BJ (cell line): ENCODE measurements around the gene GLT1D1. TPM values are rescaled to one million over a fixed set of nuclear protein-coding genes. Genes with fewer than 3 reads are reported as not detected.

ENCODE experiments used
- CTCF ChIA-PET: fragments of 350-600 bp; formaldehyde crosslinking; extraction: SDS; loops from one replicate; lab custom pipeline; 2021; ENCODE audit warnings: antibody characterized with exemption, inconsistent platforms; lab: Yijun Ruan, JAX
- POLR2A ChIA-PET: fragments of 300-600 bp; sonication (Branson Sonifier 250); formaldehyde crosslinking; extraction: SDS; loops from one replicate; lab custom pipeline; 2021; ENCODE audit warnings: antibody characterized with exemption; lab: Charles Lee
- DNase-seq: peaks from one replicate; pipeline ENCODE4 v3.0.0-alpha.2; 2011; ENCODE audit warnings: low read depth
- H3K27me3 ChIP-seq: 2 replicates; pipeline ENCODE4 v1.6.0; 2011; ENCODE audit warnings: low read length; ENCODE audit not compliant: control insufficient read depth, insufficient read depth
- H3K36me3 ChIP-seq: 2 replicates; pipeline ENCODE4 v1.5.1; 2011; ENCODE audit warnings: low read length; ENCODE audit not compliant: control insufficient read depth, insufficient read depth
- H3K4me3 ChIP-seq: 2 replicates; pipeline ENCODE4 v1.5.1; 2011; ENCODE audit warnings: low read depth, mild to moderate bottlenecking, control low read depth, low read length
- polyA plus RNA-seq: library from polyadenylated mRNA; depleted of rRNA; stranded (reverse); fragments of >200 nt; gene quantifications from 2 replicates; pipeline ENCODE4 v1.2.3, GENCODE V29; 2011
- TF ChIP-seq, protein P1 (sequence below): IDR thresholded peaks from 2 replicates; pipeline ENCODE4 v1.5.1; 2011; ENCODE audit warnings: low read depth, mild to moderate bottlenecking, control low read depth, inconsistent platforms, low read length, moderate library complexity; ENCODE audit not compliant: insufficient read depth

GLT1D1 gene
- polyA plus RNA-seq, 1 experiment = not detected

DNA sequence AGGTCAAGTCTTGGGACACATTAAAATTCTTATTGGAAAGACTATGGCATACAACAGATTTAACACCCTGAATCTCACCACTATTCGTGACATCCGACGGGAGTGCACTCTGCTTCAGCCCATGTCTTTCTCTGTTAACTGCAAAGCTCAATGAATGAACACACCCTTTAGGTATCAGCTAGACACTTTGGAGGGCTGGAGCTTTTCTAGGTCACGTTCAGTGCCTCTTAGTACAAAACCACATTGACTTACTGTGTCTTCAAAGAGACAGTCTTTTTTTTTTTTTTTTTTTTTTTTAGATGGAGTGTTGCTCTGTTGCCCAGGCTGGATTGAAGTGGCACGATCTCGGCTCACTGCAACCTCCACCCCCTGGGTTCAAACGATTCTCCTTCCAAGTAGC, 80.6 kb downstream of the GLT1D1 start:
- TF ChIP-seq, protein P1, sequence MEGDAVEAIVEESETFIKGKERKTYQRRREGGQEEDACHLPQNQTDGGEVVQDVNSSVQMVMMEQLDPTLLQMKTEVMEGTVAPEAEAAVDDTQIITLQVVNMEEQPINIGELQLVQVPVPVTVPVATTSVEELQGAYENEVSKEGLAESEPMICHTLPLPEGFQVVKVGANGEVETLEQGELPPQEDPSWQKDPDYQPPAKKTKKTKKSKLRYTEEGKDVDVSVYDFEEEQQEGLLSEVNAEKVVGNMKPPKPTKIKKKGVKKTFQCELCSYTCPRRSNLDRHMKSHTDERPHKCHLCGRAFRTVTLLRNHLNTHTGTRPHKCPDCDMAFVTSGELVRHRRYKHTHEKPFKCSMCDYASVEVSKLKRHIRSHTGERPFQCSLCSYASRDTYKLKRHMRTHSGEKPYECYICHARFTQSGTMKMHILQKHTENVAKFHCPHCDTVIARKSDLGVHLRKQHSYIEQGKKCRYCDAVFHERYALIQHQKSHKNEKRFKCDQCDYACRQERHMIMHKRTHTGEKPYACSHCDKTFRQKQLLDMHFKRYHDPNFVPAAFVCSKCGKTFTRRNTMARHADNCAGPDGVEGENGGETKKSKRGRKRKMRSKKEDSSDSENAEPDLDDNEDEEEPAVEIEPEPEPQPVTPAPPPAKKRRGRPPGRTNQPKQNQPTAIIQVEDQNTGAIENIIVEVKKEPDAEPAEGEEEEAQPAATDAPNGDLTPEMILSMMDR = no peak
- no peaks in the 10 kb centered on the region for H3K27me3 ChIP-seq
- no peaks in the 10 kb centered on the region for H3K36me3 ChIP-seq
- H3K4me3 ChIP-seq = no peak overlapping the region
- ChIA-PET POLR2A (no interaction called here), CTCF (no interaction called here)
- no peak for DNase-seq

DNA sequence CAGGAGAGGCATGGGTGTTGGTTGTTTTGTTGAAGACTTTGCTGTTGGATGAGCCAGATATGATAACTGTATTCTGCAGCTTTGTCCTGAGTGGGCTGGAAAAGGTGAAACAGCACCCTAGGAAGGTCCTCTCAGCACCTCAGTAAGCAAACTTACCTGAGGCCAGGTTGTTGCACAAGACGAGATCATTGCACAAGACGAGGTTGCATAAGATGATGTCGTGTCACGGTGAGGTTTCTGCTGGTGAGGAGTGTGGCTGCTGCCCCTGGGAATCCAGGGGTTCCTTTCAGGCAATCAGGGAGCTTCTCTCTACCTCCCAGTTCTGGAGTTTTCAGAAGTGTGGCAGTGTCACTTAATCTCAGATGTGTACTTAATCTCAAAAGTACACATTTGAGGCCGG, 85.6 kb downstream of the GLT1D1 start:
- TF ChIP-seq, protein P1 = no peak
- Histone ChIP-seq H3K36me3 (no peaks in the 10 kb centered on the region), H3K27me3 (no peaks in the 10 kb centered on the region), H3K4me3 (no peak overlapping the region)
- CTCF ChIA-PET = no interaction called here
- no peak for DNase-seq
- POLR2A ChIA-PET = no interaction called here

DNA sequence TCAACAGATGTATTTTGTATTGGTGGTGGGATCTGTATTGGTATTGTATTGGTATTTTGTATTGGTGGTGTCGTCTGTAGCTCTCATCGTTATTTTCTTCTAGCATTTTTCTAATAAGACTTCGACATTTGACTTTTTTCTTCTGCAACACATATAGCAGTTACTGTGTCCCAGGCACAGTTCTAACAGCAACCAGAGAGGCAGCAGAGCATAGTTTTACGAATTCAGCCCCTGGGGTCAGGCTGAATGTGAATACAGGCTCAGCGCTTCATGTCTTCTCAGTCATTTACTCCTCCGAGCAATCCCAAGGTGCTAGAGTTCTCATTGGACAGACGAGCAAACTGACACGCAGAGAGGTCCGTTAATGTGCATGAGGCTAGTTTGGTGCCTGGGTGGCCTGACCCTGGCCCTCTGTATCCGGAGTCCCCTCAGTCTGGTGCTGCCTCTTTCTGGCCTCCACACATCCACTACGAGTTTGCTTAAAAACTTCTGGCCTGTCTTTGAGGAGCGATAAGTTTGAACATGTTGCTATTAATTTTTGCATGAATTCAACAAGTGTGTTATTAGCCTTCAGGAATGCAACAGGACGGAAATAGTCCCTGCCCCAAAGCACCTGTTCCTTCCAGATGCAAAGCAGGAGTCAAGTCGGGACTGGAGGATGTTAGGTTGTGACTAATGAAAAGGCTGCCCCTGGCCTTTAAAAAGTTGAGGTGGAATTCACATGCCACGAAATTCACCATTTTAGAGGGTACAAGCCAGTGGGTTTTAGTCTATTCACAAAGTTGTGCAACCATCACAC, 87.0 kb downstream of the GLT1D1 start:
- ChIA-PET POLR2A (no interaction called here), CTCF (no interaction called here)
- DNase-seq = no peak
- TF ChIP-seq, protein P1 = no peak
- Histone ChIP-seq H3K27me3 (no peaks in the 10 kb centered on the region), H3K4me3 (no peak overlapping the region), H3K36me3 (no peaks in the 10 kb centered on the region)

DNA sequence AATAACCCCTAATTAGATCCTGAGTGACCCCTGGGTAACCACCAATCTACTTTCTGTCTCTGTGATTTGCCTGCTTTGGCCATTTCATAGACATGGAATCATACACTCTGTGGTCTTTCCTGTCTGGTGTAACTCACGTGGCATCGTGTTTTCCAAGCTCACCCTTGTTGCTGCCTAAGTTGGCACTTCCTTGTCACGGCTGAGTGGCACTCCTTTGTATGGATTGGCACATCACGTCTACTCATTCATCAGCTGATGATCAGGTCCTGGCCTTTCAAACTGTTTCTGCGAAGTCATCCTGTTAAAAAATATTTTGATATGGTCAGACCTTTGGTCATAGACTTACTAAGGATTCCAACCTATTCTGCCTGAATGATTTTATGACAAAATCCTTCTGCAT, 87.7 kb downstream of the GLT1D1 start:
- CTCF ChIA-PET = no interaction called here
- POLR2A ChIA-PET = no interaction called here
- no peak overlapping the region for H3K4me3 ChIP-seq
- TF ChIP-seq, protein P1 = no peak
- DNase-seq = no peak
- no peaks in the 10 kb centered on the region for H3K27me3 ChIP-seq
- H3K36me3 ChIP-seq = no peaks in the 10 kb centered on the region

DNA sequence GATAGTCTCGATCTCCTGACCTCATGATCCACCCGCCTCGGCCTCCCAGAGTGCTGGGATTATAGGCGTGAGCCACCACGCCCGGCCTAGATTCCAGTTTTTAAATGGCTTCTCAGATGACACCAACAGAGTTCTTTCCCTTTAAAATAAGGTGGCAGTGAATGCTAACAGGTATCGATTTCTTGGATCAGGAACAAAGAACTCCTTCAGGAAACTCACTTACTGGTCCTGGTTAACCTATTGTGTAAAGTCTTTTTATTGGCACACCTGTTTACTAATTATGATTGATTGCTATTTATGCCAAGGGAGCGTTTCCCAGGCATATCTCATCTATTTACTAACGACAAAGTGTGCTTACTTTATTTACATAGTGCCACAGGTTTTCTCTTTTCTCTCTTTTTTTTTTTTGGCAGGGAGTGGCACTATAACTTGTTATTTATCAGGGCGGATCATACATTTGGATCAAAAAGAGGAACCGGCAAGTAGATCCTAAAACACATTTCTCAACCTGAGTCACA, 89.7 kb downstream of the GLT1D1 start:
- no peak for DNase-seq
- Histone ChIP-seq H3K27me3 (no peaks in the 10 kb centered on the region), H3K4me3 (no peak overlapping the region), H3K36me3 (no peaks in the 10 kb centered on the region)
- TF ChIP-seq, protein P1 = no peak
- POLR2A ChIA-PET = no interaction called here
- CTCF ChIA-PET = no interaction called here
